GM19324 (cell line): ENCODE data around the gene SERPINI2.

Experiments
- ATAC-seq: cut with Tn5 transposase; IDR thresholded peaks from one replicate; pipeline ENCODE4 v1.9.1; 2021; ENCODE audit warnings: mild to moderate bottlenecking, moderate library complexity; ENCODE audit not compliant: unreplicated experiment, low FRiP score

SERPINI2 gene

GRCh38 chr3:167473863-167474262 is at the start of gene SERPINI2:
SERPINI2 (minus strand) TSS chr3:167474042; CDS start chr3:167471834, 2,208 bp downstream.
- no peak for ATAC-seq

DNA sequence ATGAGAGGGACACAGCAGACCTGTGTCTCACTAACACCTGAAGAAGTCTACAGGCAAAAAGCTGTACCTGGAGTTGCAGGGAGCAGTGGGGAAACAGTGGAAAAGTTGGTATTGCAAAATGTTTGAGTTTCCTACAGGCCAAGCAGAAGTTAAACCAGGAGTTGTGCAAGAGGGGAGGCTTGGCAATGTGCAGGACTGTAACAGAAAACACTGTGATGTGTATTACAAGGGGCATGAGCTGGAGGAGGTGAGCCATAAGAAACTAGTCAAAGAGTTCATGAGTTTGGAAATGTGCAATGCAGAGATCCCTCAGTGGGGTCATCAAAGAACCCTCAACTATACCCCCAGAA is 47.1 kb upstream of the SERPINI2 start:
- ATAC-seq: no peak

GRCh38 chr3:167520266-167521005 is 46.6 kb upstream of the SERPINI2 start:
- no peak for ATAC-seq

GRCh38 chr3:167507954-167508353 is 34.1 kb upstream of the SERPINI2 start:
- no peak for ATAC-seq

DNA sequence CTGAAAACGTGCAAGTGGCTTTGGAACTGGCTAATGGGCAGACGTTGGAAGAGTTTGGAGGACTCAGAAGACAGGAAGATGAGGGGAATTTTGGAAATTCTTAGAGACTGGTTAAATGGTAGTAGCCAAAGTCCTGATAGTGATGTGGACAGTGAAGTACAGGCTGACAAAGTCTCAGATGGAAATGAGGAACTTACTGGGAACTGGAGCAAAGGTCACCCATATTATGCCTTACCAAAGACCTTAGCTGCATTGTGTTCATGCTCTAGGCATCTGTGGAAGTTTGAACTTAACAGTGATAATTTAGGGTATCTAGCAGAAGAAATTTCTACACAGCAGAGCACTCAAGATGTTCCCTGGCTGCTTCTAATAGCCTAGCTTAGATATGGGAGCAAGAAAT is 28.6 kb upstream of the SERPINI2 start:
- no peak for ATAC-seq

DNA sequence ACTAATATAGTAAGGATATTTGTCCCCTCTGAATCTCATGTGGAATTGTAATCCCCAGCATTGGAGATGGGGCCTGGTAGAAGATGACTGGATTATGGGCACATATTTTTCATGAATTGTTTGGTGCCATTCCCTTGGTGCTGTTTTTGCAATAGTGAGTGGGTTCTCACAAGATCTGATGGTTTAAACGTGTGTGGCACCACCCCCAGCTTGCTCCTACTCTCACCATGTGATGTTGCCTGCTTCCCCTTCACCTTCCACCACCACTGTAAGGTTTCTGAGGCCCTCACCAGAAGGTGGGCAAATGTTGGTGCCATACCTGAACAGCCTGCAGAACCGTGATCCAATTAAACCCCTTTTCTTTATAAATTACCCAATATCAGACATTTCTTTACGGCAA is 28.1 kb upstream of the SERPINI2 start:
- ATAC-seq: no peak

DNA sequence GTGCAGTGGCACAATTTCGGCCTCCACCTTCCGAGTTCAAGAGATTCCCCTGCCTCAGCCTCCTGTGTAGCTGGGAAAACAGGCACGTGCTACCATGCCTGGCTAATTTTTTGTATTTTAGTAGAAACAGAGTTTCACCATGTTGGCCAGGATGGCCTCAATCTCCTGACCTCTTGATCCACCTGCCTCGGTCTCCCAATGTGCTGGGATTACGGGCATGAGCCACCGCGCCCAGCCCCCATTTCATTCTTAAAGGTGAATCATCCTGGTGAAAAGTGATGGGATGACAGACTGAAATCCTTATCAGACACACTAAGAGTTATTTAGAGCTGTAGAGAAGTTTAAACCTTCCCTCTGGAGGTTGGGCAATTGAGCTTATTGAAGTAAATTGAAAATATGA is 24.1 kb upstream of the SERPINI2 start:
- ATAC-seq: no peak

GRCh38 chr3:167493244-167493643 is 19.4 kb upstream of the SERPINI2 start:
- ATAC-seq: no peak

DNA sequence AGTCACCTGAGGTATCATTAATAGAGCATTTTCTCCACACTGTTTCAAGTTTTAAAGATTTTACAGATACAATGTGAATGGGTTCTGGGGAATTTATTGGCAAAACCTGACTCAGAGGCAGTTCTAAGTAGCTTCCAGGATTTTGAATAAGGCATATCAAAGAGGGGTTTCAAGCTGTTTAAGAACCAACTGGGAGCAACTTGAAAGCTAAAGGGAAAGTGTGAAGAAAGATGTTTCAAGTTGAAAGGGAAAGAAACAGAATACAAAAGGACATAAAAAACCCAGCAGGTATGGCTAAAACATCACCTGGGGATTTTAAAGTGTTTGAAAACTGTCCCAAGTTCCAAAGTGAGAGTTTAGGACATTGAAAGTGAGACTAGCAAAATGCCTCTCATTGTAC is 17.8 kb upstream of the SERPINI2 start:
- no peak for ATAC-seq

DNA sequence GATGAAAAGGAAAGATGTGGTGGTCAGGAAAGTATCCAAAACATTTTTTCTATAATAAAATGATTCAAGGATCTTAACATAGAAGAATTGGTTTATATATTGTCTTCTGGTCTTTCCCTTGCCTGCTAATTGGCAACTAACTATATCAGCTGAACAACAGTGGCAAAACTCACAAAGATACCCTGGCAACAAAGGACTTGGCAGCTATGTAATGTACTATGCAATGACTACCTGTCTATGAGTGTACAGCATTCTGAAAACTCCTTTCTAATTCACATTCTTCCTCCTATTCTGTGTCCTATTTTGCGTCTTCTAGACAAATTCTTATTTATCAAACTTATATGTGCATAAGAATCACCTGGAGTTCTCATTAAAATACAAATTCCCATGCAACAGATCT is 15.7 kb upstream of the SERPINI2 start:
- no peak for ATAC-seq

DNA sequence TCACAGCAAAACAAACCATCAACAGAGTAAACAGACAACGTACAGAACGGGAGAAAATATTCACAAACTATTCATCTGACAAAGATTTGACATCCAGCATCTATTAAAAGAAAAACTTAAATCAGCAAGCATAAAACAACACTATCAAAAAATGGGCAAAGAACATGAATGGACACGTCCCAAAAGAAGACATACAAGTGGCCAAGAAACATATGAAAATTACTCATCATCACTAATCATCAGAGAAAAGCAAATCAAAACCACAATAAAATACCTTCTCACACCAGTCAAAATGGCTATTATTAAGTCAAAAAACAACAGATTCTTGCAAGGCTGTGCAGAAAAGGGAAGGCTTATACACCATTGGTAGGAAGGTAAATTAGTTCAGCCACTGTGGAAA is 13.7 kb upstream of the SERPINI2 start:
- ATAC-seq: no peak

DNA sequence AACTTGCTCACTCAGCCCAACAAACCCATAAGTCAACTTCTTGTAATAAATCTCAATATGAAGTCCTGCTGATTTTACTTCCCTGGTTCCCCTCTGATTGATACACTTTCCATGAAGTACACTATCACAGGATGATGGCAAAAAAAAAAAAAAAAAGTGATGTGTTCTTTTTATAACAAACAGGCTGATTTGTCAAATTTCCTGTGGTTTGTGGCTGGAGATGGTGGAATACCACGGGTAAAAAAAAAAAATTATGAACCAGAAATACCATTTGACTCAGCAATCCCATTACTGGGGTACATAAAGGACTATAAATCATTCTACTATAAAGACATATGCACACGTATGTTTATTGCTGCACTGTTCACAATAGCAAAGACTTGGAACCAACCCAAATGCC is 10.7 kb upstream of the SERPINI2 start:
- ATAC-seq: no peak

DNA sequence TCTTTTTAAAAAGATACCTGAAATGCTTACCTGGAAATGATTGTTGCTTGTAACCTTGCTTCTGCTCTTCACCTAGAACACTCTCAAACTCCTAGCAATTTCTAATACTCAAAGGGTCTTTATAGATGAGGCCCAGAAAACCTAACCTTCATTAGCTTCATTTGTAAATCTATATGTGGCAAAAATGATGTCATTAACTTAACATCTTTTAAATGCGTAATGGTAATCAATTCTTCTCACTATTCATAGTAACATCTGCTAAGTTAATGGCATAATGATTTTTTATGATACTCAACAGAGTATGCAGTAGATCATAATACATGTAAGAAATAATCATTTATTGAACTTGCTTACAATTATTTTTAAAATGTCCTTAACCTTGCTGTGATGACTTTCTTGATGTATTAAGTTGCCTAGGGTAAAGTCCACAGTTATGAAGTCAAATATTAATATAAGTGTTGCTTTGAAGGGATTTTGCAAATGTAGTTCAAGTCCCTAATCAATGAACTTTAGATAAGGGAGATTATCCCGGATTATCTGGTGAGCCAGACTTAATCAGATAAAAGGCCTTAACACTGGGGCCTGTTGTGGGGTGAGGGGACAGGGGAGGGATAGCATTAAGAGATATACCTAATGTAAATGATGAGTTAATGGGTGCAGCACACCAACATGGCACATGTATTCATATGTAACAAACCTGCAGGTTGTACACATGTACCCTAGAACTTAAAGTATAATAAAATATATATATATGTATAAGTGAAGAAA is 10.1 kb upstream of the SERPINI2 start:
- ATAC-seq: no peak

GRCh38 chr3:167481164-167481563 is 7.3 kb upstream of the SERPINI2 start:
- ATAC-seq: no peak

GRCh38 chr3:167480748-167481147 is 6.9 kb upstream of the SERPINI2 start:
- no peak for ATAC-seq

DNA sequence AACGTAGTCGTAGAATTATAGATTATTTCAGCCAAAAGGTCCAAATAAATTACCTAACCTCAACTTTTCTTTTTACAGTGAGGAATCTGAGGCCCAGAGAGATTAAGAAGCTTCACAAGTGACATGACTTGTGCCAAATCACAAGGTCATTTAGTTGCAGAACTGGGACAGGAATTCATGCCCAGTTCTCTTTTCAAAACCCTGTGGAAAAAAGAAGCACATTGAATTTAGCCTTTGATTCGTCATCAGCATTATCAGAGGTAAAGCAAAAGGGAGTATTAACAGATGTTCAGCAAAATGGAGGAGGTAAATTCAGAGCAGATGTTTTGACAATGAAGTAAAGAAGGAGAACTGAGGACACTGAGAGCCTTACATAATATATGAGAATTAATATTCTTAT is 4.5 kb downstream of the SERPINI2 start:
- ATAC-seq: no peak

DNA sequence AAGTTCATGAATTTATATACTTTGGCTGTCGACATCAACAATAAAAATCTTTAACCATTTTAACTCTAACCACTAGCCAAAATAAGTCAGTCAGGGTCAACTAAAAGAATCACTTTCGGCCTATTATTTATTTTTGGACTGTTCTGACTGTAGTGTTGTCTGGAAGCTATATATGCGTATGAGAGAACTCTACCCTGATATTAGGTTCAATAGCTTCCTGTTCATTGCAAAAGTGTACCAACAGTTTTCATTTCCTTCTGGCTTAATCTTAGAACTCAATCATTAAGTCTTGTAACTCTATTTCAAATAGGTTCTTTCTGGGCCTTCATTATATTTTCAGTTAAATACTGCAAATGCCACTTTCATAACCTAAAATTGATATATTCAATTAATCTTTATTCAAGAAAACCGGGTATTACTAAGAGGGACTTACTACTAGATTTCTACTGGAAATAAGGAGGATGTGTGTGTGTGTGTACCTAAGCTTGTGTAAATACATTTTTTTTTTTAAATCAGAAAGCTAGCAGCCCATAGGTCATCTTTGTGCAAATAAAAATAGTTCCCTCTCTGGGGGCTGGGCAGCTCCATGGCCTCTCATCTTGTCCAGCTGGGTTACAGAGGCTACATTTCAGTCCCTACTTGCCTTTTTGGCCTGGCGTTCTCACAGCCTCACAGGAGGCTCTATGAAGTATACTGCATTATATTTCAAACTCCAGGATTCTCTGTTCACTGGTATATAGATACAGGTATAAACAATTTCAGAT is 5.8 kb downstream of the SERPINI2 start:
- no peak for ATAC-seq

GRCh38 chr3:167466966-167467365 is 6.9 kb downstream of the SERPINI2 start:
- ATAC-seq: no peak

DNA sequence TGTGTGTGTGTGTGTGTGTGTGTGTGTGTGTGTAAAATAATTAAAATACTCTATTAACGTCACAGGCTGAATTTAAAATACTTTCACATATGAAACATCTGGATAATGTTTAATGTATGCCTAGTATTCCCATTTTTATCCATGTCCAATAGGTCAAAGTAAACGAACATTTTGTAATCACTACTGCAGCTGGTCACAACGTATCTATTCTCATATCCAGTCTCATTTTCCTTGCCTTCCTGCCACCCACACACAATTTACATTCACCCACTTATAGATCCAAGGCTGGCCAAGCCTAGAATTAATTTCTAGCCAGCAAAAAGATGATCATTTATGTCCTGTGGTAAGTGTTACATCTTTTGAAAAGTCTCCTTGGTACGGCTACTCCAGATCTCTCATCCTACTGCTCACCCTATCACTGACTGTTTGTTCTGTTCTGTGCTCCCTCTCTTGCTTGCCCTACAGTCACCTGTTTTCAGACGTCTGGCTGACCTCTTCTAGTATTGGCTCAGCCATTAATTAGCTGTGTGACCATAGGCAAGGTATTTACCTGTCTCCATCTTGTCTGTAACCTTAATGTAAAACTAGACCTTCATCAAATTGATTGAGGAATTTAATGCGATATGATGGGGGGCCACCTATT is 17.6 kb downstream of the SERPINI2 start:
- ATAC-seq: no peak

- no peak for ATAC-seq
Measured at GRCh38 chr3:167453815-167454214, 20.0 kb downstream of the SERPINI2 start.

GRCh38 chr3:167451282-167451681 is 22.6 kb downstream of the SERPINI2 start:
- no peak for ATAC-seq
